Liver (tissue), 9 donors: ENCODE results near the gene TTLL5. TPM values are rescaled to one million over a fixed set of nuclear protein-coding genes. Genes with fewer than 3 reads are reported as not detected.
"Not testable (repeated sequence)": the region's sequence is repeated elsewhere in the genome, so short reads cannot be mapped to it uniquely, and the experiment has no call there.

Source experiments
- DNase-seq: peaks from one replicate; pipeline ENCODE4 v3.0.0-alpha.2; 2017; ENCODE audit warnings: low spot score
- H3K27ac ChIP-seq, 2 donors: one replicate each; pipeline ENCODE4 v1.7.0; 2013; ENCODE audit warnings: inconsistent platforms in 2 of 2, low read length in 2 of 2, control low read depth in 1 of 2, low read depth in 1 of 2, mild to moderate bottlenecking in 1 of 2
- H3K27me3 ChIP-seq, 4 donors: one replicate each; pipeline versions ENCODE4 v1.6.1 to v1.7.0; 2013; ENCODE audit warnings: low read length in 3 of 4, inconsistent platforms in 1 of 4, mild to moderate bottlenecking in 1 of 4, moderate library complexity in 1 of 4; ENCODE audit not compliant: control insufficient read depth in 4 of 4, insufficient read depth in 4 of 4
- H3K36me3 ChIP-seq, 4 donors: one replicate each; pipeline versions ENCODE4 v1.6.1 to v1.7.0; 2013; ENCODE audit warnings: low read length in 3 of 4, mild to moderate bottlenecking in 3 of 4, low read depth in 1 of 4, moderate library complexity in 1 of 4; ENCODE audit not compliant: control insufficient read depth in 4 of 4, insufficient read depth in 3 of 4
- H3K4me1 ChIP-seq, 4 donors: one replicate each; pipeline versions ENCODE4 v1.6.1 to v1.7.0; 2013; ENCODE audit warnings: low read length in 3 of 4, mild to moderate bottlenecking in 3 of 4, moderate library complexity in 1 of 4; ENCODE audit not compliant: control insufficient read depth in 4 of 4, insufficient read depth in 4 of 4
- H3K4me3 ChIP-seq, 3 donors: one replicate each; pipeline versions ENCODE4 v1.6.1 to v1.7.0; 2013; ENCODE audit warnings: low read length in 3 of 3, control low read depth in 1 of 3, low read depth in 1 of 3, mild to moderate bottlenecking in 1 of 3
- H3K9ac ChIP-seq, 2 donors: one replicate each; pipeline ENCODE4 v1.7.0; 2013; ENCODE audit warnings: low read length in 2 of 2, mild to moderate bottlenecking in 2 of 2, moderate library complexity in 2 of 2, control low read depth in 1 of 2, low read depth in 1 of 2
- H3K9me3 ChIP-seq, 4 donors: one replicate each; pipeline versions ENCODE4 v1.6.1 to v1.7.0; 2013; ENCODE audit warnings: low read length in 3 of 4; ENCODE audit not compliant: control insufficient read depth in 4 of 4
- EGR1 ChIP-seq, 2 donors: IDR thresholded peaks; 2 replicates each; pipeline ENCODE4 v1.6.1; 2016 to 2018; ENCODE audit warnings: antibody characterized with exemption in 2 of 2, low read depth in 2 of 2
- FOXA1 ChIP-seq: IDR thresholded peaks from 2 replicates; pipeline ENCODE4 v1.6.1; 2016; ENCODE audit warnings: antibody characterized with exemption
- FOXA2 ChIP-seq: IDR thresholded peaks from 2 replicates; pipeline ENCODE4 v1.6.1; 2016; ENCODE audit warnings: antibody characterized with exemption
- GABPA ChIP-seq, 2 donors: IDR thresholded peaks in 1 of 2; conservative IDR thresholded peaks in 1 of 2; 2 replicates each; pipeline ENCODE4 v1.6.1; 2016; ENCODE audit warnings: antibody characterized with exemption in 2 of 2, mild to moderate bottlenecking in 1 of 2, moderate library complexity in 1 of 2
- HNF4G ChIP-seq: IDR thresholded peaks from 2 replicates; pipeline ENCODE4 v1.6.1; 2016; ENCODE audit warnings: antibody characterized with exemption
- NR2F2 ChIP-seq: IDR thresholded peaks from 2 replicates; pipeline ENCODE4 v1.6.1; 2016; ENCODE audit warnings: antibody characterized with exemption
- RXRA ChIP-seq, 2 donors: IDR thresholded peaks; 2 replicates each; pipeline ENCODE4 v1.6.1; 2017 to 2018; ENCODE audit warnings: antibody characterized with exemption in 2 of 2, mild to moderate bottlenecking in 1 of 2
- SP1 ChIP-seq: IDR thresholded peaks from 2 replicates; pipeline ENCODE4 v1.6.1; 2018; ENCODE audit warnings: antibody characterized with exemption, mild to moderate bottlenecking
- TAF1 ChIP-seq: conservative IDR thresholded peaks from 2 replicates; pipeline ENCODE4 v1.6.1; 2016; ENCODE audit warnings: antibody characterized with exemption, mild to moderate bottlenecking
- YY1 ChIP-seq: IDR thresholded peaks from 2 replicates; pipeline ENCODE4 v1.6.1; 2016; ENCODE audit warnings: antibody characterized with exemption, mild to moderate bottlenecking
- ZBTB33 ChIP-seq: IDR thresholded peaks from 2 replicates; pipeline ENCODE4 v1.6.1; 2016; ENCODE audit warnings: antibody characterized with exemption
- WGBS: extraction: QIAGEN DNeasy Blood & Tissue Kit; methylation state at CpG from one replicate; pipeline ENCODE4 v1.1.7; 2013; 5-methylcytosine and 5-hydroxymethylcytosine counted together
- polyA plus RNA-seq, 2 donors: library from polyadenylated mRNA; stranded (reverse) in 1 of 2; unstranded in 1 of 2; fragments of 200-250 nt in 1 of 2; fragments of >200 nt in 1 of 2; fragmentation: Nextera tagmentation in 1 of 2; extraction: Ambion mirVana in 1 of 2; gene quantifications; one replicate each; pipeline versions ENCODE4 v1.2.1 to v1.2.3, GENCODE V29; 2013 to 2015
- total RNA-seq, 2 donors: library from RNA; depleted of rRNA; stranded (reverse); fragments of >200 nt; gene quantifications; one replicate each; pipeline ENCODE4 v1.2.3, GENCODE V29; 2014
- TF ChIP-seq, protein P1 (sequence below): IDR thresholded peaks from 2 replicates; pipeline ENCODE4 v1.6.1; 2016; ENCODE audit warnings: antibody characterized with exemption, mild to moderate bottlenecking
- TF ChIP-seq, protein P2 (sequence below): fragments of 150-350 bp; IDR thresholded peaks from 2 replicates; pipeline ENCODE4 v1.5.1; 2017; ENCODE audit warnings: improper control_type of control experiment, low read depth, low read length; ENCODE audit not compliant: missing input control
- TF ChIP-seq, protein P3 (sequence below): IDR thresholded peaks from 2 replicates; pipeline ENCODE4 v1.6.1; 2016; ENCODE audit warnings: antibody characterized with exemption
- donor health status: healthy.
- donor health status: healthy.
- donor health status: healthy.
- donor health status: healthy.
- donor health status: healthy.

TTLL5 gene
- total and polyA plus RNA-seq, 4 donors, result 4.3 to 14.2 (median 9.8) TPM

DNA sequence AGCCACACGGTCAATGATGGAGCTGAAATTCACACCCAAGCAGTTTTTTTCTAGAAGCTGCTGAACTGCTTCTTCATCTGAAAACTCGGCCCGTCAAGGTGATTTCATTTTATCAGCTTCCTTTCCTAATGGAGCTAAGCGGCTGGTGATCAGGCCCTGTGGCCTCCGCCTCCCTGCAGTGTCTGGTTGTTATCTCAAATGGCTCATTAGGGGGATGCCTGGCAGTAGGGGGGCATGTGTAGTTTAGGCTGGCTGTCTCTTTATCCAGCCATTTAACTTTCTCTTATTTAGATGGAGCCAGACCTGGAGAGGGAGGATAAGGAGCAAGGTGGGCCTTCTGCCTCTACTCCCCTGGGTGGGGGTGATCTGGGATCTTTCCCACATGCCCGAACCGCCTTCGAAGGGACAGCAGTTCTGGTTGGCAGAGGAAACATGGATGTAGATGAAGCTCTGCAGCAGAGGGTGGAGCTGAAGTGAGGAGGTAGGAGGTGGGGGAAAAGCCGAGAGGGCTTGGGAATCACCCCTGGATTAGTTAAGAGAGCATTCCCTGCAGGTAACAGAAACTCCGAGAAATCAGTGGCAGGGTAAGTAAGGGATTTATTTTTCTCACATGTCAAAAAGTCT, 256.4 kb downstream of the TTLL5 start (continued):
- TF ChIP-seq, protein P1, sequence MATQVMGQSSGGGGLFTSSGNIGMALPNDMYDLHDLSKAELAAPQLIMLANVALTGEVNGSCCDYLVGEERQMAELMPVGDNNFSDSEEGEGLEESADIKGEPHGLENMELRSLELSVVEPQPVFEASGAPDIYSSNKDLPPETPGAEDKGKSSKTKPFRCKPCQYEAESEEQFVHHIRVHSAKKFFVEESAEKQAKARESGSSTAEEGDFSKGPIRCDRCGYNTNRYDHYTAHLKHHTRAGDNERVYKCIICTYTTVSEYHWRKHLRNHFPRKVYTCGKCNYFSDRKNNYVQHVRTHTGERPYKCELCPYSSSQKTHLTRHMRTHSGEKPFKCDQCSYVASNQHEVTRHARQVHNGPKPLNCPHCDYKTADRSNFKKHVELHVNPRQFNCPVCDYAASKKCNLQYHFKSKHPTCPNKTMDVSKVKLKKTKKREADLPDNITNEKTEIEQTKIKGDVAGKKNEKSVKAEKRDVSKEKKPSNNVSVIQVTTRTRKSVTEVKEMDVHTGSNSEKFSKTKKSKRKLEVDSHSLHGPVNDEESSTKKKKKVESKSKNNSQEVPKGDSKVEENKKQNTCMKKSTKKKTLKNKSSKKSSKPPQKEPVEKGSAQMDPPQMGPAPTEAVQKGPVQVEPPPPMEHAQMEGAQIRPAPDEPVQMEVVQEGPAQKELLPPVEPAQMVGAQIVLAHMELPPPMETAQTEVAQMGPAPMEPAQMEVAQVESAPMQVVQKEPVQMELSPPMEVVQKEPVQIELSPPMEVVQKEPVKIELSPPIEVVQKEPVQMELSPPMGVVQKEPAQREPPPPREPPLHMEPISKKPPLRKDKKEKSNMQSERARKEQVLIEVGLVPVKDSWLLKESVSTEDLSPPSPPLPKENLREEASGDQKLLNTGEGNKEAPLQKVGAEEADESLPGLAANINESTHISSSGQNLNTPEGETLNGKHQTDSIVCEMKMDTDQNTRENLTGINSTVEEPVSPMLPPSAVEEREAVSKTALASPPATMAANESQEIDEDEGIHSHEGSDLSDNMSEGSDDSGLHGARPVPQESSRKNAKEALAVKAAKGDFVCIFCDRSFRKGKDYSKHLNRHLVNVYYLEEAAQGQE, result no peak
- TF ChIP-seq HNF4G (no peak), FOXA1 (no peak), TAF1 (no peak), GABPA (IDR thresholded peaks at IDR 0.05 in 1 of 2, conservative IDR thresholded peaks at IDR 0.05 in 1 of 2) (no peak), YY1 (no peak)

GRCh38 chr14:75917946-75918335, 256.9 kb downstream of the TTLL5 start:
- no peaks in the 10 kb centered on the region for H3K9me3 ChIP-seq
- 79% methylated on average over 1 of the region's 1 CpG for WGBS
- H3K4me1 ChIP-seq, result no peaks in the 10 kb centered on the region
- no peaks in the 10 kb centered on the region for H3K27me3 ChIP-seq
- no peak overlapping the region for H3K4me3 ChIP-seq
- DNase-seq, result no peak
- no peak overlapping the region for H3K9ac ChIP-seq
- no peaks in the 10 kb centered on the region for H3K36me3 ChIP-seq
- TF ChIP-seq, protein P2, sequence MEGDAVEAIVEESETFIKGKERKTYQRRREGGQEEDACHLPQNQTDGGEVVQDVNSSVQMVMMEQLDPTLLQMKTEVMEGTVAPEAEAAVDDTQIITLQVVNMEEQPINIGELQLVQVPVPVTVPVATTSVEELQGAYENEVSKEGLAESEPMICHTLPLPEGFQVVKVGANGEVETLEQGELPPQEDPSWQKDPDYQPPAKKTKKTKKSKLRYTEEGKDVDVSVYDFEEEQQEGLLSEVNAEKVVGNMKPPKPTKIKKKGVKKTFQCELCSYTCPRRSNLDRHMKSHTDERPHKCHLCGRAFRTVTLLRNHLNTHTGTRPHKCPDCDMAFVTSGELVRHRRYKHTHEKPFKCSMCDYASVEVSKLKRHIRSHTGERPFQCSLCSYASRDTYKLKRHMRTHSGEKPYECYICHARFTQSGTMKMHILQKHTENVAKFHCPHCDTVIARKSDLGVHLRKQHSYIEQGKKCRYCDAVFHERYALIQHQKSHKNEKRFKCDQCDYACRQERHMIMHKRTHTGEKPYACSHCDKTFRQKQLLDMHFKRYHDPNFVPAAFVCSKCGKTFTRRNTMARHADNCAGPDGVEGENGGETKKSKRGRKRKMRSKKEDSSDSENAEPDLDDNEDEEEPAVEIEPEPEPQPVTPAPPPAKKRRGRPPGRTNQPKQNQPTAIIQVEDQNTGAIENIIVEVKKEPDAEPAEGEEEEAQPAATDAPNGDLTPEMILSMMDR, result no peak
- TF ChIP-seq, protein P3, sequence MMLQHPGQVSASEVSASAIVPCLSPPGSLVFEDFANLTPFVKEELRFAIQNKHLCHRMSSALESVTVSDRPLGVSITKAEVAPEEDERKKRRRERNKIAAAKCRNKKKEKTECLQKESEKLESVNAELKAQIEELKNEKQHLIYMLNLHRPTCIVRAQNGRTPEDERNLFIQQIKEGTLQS, result no peak
- TF ChIP-seq FOXA1, result no peak
- no peak for TF ChIP-seq ZBTB33
- no peak for TF ChIP-seq SP1
- TF ChIP-seq FOXA2, result no peak
- no peak for TF ChIP-seq NR2F2
- no peak for TF ChIP-seq HNF4G
- TF ChIP-seq RXRA (IDR thresholded peaks at IDR 0.05), result no peak
- no peak for TF ChIP-seq EGR1 (IDR thresholded peaks at IDR 0.05; ENCODE audit: low read depth in 2 of 2)
- H3K27ac ChIP-seq, result no peak overlapping the region

DNA sequence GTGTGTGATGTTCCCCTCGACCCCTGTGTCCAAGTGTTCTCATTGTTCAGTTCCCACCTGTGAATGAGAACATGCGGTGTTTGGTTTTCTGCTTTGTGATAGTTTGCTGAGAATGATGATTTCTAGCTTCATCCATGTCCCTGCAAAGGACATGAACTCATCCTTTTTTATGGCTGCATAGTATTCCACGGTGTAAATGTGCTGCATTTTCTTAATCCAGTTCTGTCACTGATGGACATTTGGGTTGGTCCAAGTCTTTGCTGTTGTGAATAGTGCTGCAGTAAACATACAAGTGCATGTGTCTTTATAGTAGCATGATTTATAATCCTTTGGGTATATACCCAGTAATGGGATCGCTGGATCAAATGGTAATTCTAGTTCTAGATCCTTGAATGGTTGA, 259.4 kb downstream of the TTLL5 start:
- H3K4me3 ChIP-seq, DNase-seq, H3K27ac ChIP-seq, H3K9ac ChIP-seq, H3K36me3 ChIP-seq, H3K27me3 ChIP-seq, H3K4me1 ChIP-seq, H3K9me3 ChIP-seq: not testable (repeated sequence)
- 97% methylated on average over 4 of the region's 4 CpGs for WGBS

DNA sequence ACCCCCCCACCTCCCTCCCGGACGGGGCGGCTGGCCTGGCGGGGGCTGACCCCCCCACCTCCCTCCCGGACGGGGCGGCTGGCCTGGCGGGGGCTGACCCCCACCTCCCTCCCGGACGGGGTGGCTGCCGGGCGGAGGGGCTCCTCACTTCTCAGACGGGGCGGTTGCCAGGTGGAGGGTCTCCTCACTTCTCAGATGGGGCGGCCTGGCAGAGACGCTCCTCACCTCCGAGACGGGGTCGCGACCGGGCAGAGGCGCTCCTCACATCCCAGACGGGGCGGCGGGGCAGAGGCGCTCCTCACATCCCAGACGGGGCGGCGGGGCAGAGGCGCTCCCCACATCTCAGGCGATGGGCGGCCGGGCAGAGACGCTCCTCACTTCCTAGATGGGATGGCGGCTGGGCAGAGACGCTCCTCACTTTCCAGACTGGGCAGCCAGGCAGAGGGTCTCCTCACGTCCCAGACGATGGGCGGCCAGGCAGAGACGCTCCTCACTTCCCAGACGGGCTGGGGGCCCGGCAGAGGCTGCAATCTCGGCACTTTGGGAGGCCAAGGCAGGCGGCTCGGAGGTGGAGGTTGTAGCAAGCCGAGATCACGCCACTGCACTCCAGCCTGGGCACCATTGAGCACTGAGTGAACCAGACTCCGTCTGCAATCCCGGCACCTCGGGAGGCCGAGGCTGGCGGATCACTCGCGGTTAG, 264.2 kb downstream of the TTLL5 start:
- 97% methylated on average over 46 of the region's 54 CpGs for whole genome bisulfite sequencing
- not testable (repeated sequence) for H3K27ac ChIP-seq, H3K4me3 ChIP-seq, H3K36me3 ChIP-seq, H3K4me1 ChIP-seq, H3K9ac ChIP-seq, H3K9me3 ChIP-seq, DNase-seq, H3K27me3 ChIP-seq
